PFSK-1 (cell line): ENCODE measurements around the gene BTRC.

Experiments
- FOXP2 ChIP-seq: optimal IDR thresholded peaks from 2 replicates; pipeline ENCODE3; 2011; ENCODE audit warnings: borderline replicate concordance, control low read depth, inconsistent platforms; ENCODE audit not compliant: insufficient read depth; ENCODE audit errors: extremely low read length, extremely low read depth
- POLR2AphosphoS5 ChIP-seq: IDR thresholded peaks from 2 replicates; pipeline ENCODE4 v1.6.1; 2012; ENCODE audit warnings: low read depth, mild to moderate bottlenecking, control low read depth, low read length, moderate library complexity
- SIN3A ChIP-seq: IDR thresholded peaks from 2 replicates; pipeline ENCODE4 v1.6.1; 2012; ENCODE audit warnings: mild to moderate bottlenecking, low read length, moderate library complexity, borderline replicate concordance; ENCODE audit not compliant: insufficient read depth
- TAF1 ChIP-seq: IDR thresholded peaks from 2 replicates; pipeline ENCODE4 v1.6.1; 2012; ENCODE audit warnings: low read length, control low read depth, borderline replicate concordance; ENCODE audit not compliant: insufficient read depth
- TF ChIP-seq, protein P1 (sequence below), 2 experiments: IDR thresholded peaks; 2 replicates each; pipeline versions ENCODE4 v1.6.1 to v1.8.0; 2011 to 2012; ENCODE audit warnings: low read depth in 2 of 2, low read length in 2 of 2, control low read depth in 1 of 2, inconsistent platforms in 1 of 2, mild to moderate bottlenecking in 1 of 2, moderate library complexity in 1 of 2; ENCODE audit not compliant: insufficient read depth in 1 of 2

Gene BTRC

DNA sequence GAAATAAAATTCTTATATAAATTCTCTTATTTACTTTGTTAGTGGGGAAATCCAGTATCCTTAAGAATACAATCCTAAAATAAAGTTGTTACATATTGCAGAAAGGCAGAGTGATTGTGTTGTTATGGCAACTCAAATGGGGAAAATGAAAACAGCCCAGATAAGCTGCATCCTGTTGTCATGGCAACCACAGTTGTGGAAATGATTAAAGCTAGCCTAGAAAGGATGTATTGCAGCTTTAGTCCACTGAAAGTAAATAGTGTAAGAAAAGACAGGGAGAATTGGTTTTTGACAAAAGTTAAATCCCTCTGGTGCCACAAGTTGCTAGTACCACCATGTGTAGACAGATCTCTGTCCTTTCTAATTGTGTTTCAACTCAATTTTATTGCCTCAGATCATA is 43.2 kb downstream of the BTRC start:
- TF ChIP-seq POLR2AphosphoS5, result no peak
- TF ChIP-seq, protein P1, sequence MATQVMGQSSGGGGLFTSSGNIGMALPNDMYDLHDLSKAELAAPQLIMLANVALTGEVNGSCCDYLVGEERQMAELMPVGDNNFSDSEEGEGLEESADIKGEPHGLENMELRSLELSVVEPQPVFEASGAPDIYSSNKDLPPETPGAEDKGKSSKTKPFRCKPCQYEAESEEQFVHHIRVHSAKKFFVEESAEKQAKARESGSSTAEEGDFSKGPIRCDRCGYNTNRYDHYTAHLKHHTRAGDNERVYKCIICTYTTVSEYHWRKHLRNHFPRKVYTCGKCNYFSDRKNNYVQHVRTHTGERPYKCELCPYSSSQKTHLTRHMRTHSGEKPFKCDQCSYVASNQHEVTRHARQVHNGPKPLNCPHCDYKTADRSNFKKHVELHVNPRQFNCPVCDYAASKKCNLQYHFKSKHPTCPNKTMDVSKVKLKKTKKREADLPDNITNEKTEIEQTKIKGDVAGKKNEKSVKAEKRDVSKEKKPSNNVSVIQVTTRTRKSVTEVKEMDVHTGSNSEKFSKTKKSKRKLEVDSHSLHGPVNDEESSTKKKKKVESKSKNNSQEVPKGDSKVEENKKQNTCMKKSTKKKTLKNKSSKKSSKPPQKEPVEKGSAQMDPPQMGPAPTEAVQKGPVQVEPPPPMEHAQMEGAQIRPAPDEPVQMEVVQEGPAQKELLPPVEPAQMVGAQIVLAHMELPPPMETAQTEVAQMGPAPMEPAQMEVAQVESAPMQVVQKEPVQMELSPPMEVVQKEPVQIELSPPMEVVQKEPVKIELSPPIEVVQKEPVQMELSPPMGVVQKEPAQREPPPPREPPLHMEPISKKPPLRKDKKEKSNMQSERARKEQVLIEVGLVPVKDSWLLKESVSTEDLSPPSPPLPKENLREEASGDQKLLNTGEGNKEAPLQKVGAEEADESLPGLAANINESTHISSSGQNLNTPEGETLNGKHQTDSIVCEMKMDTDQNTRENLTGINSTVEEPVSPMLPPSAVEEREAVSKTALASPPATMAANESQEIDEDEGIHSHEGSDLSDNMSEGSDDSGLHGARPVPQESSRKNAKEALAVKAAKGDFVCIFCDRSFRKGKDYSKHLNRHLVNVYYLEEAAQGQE (IDR thresholded peaks at IDR 0.05; ENCODE audit: insufficient read depth in 1 of 2, low read depth in 2 of 2, low read length in 2 of 2), result no peak
- no peak for TF ChIP-seq TAF1
- no peak for TF ChIP-seq SIN3A
- no peak for TF ChIP-seq FOXP2

GRCh38 chr10:101400585-101400984 is 46.6 kb downstream of the BTRC start:
- TF ChIP-seq POLR2AphosphoS5 (no peak), SIN3A (no peak), FOXP2 (no peak)
- TF ChIP-seq, protein P1 (IDR thresholded peaks at IDR 0.05; ENCODE audit: insufficient read depth in 1 of 2, low read depth in 2 of 2, low read length in 2 of 2), result no peak

GRCh38 chr10:101402711-101403110 is 48.7 kb downstream of the BTRC start:
- TF ChIP-seq, protein P1 (IDR thresholded peaks at IDR 0.05; ENCODE audit: insufficient read depth in 1 of 2, low read depth in 2 of 2, low read length in 2 of 2), result no peak
- TF ChIP-seq POLR2AphosphoS5, result no peak
- no peak for TF ChIP-seq TAF1
- TF ChIP-seq FOXP2, result no peak
- no peak for TF ChIP-seq SIN3A

DNA sequence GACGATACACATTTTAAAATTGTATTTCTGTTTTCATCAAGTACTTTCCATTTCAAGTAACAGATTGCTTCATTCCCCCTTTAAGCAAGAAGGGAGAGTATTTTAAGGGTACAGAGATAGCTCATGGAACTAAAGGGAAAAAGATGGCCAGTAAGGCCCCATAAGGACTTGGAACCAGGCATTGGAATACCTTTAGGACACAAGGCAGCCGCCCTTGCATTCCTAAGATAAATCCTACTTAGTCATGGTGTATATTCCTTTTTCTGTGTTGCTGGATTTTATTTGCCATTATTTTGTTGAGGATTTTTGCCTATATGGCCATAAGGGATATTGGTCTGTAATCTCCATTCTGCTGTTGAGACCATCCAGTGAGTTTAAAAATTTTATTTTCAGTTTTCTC is 49.2 kb downstream of the BTRC start:
- TF ChIP-seq FOXP2, result no peak
- no peak for TF ChIP-seq POLR2AphosphoS5
- TF ChIP-seq, protein P1 (IDR thresholded peaks at IDR 0.05; ENCODE audit: insufficient read depth in 1 of 2, low read depth in 2 of 2, low read length in 2 of 2), result no peak
- no peak for TF ChIP-seq SIN3A
- TF ChIP-seq TAF1, result no peak

DNA sequence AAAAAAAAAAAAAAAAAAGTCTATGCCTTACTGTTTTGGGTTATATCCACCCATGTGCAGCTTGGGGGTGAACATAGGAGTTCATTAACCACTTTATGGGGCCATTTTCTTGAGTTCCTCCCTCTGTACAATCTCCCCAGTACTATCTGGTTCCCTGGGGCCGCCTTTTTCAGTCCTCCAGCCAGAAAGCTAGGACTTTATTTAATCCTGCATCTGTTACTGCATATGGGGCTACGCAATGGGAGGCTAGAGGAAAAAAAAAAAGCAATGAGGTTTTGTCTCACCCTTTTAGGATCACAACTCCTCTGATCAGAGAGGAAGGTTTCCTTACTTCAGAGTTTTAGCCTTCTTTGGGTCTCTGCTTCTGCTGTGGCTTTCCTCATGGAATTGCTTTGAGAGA is 51.0 kb downstream of the BTRC start:
- TF ChIP-seq, protein P1 (IDR thresholded peaks at IDR 0.05; ENCODE audit: insufficient read depth in 1 of 2, low read depth in 2 of 2, low read length in 2 of 2), result no peak
- no peak for TF ChIP-seq FOXP2
- no peak for TF ChIP-seq POLR2AphosphoS5
- no peak for TF ChIP-seq TAF1
- TF ChIP-seq SIN3A, result no peak
